Activated CD4-positive, CD25-positive, alpha-beta regulatory T cell treated with anti-CD3 and anti-CD28 coated beads, Interleukin-2, amount 50 U/mL, for 24 hours (primary cell): ENCODE results near the gene ELOB.
A peak's percentile ranks its signal among the peaks of the same experiment; 100 is the strongest.
"Not testable (repeated sequence)": the region's sequence is repeated elsewhere in the genome, so short reads cannot be mapped to it uniquely, and the experiment has no call there.

Experiments
- ATAC-seq, 2 donors: fragments of 150-1000 bp; cut with Tn5 transposase; one replicate each; pipeline ENCODE4 v1.10.0; 2021; ENCODE audit warnings: mild to moderate bottlenecking in 1 of 2, moderate library complexity in 1 of 2

ELOB gene

GRCh38 chr16:2745116-2745890, 31.8 kb downstream of the ELOB start:
- ATAC-seq: no peak

- no peak for ATAC-seq
Measured at GRCh38 chr16:2744711-2745110, 32.4 kb downstream of the ELOB start.

- ATAC-seq: no peak
Measured at GRCh38 chr16:2743007-2743810, 33.9 kb downstream of the ELOB start.

GRCh38 chr16:2742323-2743006, 34.6 kb downstream of the ELOB start:
- ATAC-seq: no peak

- ATAC-seq: no peak
Measured at GRCh38 chr16:2741168-2741567, 35.9 kb downstream of the ELOB start.

GRCh38 chr16:2740476-2740875, 36.6 kb downstream of the ELOB start:
- ATAC-seq: no peak

GRCh38 chr16:2739625-2740430, 37.3 kb downstream of the ELOB start:
- no peak for ATAC-seq

- ATAC-seq: no peak
Measured at GRCh38 chr16:2738615-2739014, 38.5 kb downstream of the ELOB start.

- ATAC-seq: no peak
Measured at GRCh38 chr16:2737895-2738418, 39.1 kb downstream of the ELOB start.

GRCh38 chr16:2737238-2737605, 39.9 kb downstream of the ELOB start:
- ATAC-seq: no peak

GRCh38 chr16:2736476-2737237, 40.4 kb downstream of the ELOB start:
- no peak for ATAC-seq

- ATAC-seq: no peak
Measured at GRCh38 chr16:2734844-2735515, 42.1 kb downstream of the ELOB start.

GRCh38 chr16:2728034-2728433, 49.0 kb downstream of the ELOB start:
- ATAC-seq: peak in 1 of 2 donors; percentile 51

GRCh38 chr16:2726923-2727322, 50.2 kb downstream of the ELOB start:
- no peak for ATAC-seq

GRCh38 chr16:2724816-2725348, 52.2 kb downstream of the ELOB start:
- no peak for ATAC-seq

GRCh38 chr16:2724088-2724676, 52.9 kb downstream of the ELOB start:
- ATAC-seq: no peak

- ATAC-seq: not testable (repeated sequence)
Measured at GRCh38 chr16:2721634-2722173, 55.4 kb downstream of the ELOB start.
